GM06990 (cell line): Measurements from ENCODE around the gene FGFR2.

ENCODE experiments used
- DNase-seq: peaks from one replicate; pipeline ENCODE4 v3.0.0-alpha.2; 2011; ENCODE audit not compliant: insufficient read length; ENCODE audit errors: extremely low read depth
- H3K27me3 ChIP-seq: replicated peaks from 2 replicates; pipeline ENCODE4 v1.6.0; 2011; ENCODE audit warnings: low read length; ENCODE audit not compliant: control insufficient read depth, insufficient read depth
- H3K36me3 ChIP-seq: 2 replicates; pipeline ENCODE4 v1.5.1; 2011; ENCODE audit warnings: low read length; ENCODE audit not compliant: control insufficient read depth, insufficient read depth
- H3K4me3 ChIP-seq: replicated peaks from 2 replicates; pipeline ENCODE4 v1.5.1; 2011; ENCODE audit warnings: low read depth, mild to moderate bottlenecking, control low read depth, low read length
- TF ChIP-seq, protein P1 (sequence below): IDR thresholded peaks from 2 replicates; pipeline ENCODE4 v1.5.1; 2011; ENCODE audit warnings: low read length, control low read depth, mild to moderate bottlenecking, inconsistent platforms; ENCODE audit not compliant: insufficient read depth, poor library complexity, severe bottlenecking

The FGFR2 gene

DNA sequence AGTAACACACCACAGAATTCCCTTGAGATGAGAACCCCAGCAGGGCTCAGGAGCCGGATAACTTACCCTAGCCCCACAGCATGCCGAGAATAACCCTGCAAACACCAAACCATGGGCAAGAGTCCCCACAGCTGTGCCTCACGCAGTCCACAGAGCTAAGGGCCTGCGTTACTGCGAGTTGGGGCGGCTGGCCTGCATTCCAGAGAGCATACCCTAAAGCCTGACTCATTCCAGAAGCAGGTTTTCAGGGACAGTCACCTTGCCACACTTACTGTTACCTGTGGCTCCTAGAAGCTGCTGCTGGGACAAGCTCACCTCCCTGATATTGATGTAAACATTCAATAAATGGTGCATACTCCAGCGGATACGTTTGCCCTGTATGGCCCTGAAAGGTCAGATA is 18.6 kb downstream of the FGFR2 start:
- TF ChIP-seq, protein P1, sequence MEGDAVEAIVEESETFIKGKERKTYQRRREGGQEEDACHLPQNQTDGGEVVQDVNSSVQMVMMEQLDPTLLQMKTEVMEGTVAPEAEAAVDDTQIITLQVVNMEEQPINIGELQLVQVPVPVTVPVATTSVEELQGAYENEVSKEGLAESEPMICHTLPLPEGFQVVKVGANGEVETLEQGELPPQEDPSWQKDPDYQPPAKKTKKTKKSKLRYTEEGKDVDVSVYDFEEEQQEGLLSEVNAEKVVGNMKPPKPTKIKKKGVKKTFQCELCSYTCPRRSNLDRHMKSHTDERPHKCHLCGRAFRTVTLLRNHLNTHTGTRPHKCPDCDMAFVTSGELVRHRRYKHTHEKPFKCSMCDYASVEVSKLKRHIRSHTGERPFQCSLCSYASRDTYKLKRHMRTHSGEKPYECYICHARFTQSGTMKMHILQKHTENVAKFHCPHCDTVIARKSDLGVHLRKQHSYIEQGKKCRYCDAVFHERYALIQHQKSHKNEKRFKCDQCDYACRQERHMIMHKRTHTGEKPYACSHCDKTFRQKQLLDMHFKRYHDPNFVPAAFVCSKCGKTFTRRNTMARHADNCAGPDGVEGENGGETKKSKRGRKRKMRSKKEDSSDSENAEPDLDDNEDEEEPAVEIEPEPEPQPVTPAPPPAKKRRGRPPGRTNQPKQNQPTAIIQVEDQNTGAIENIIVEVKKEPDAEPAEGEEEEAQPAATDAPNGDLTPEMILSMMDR = no peak
- no peak for DNase-seq
- Histone ChIP-seq H3K4me3 (no peak overlapping the region), H3K36me3 (no peaks in the 10 kb centered on the region), H3K27me3 (peaks cover 2% of the 10 kb centered on the region; the same call in 1 of the 2 replicates)

DNA sequence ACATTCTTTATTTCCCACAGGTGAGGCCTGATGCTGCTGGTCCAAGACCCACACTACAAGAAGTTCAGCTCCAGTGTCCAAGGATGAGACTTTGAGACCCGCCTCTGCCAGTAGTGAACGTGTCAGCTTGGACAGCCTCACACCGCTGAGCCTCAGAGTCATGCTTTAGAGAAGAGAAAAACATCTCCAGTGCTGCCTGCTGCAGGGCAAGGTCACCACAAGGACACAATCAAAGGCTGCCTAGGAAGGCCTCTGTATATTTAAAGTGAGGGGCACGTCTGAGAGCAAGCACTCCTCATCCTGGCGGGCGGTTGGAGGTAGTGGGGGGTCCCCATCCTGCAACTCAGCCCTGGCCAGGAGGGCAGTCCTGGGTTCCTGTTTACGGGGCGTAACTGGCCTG is 19.3 kb downstream of the FGFR2 start:
- no peaks in the 10 kb centered on the region for H3K36me3 ChIP-seq
- TF ChIP-seq, protein P1 = no peak
- peaks cover 2% of the 10 kb centered on the region; the same call in 1 of the 2 replicates for H3K27me3 ChIP-seq
- no peak for DNase-seq
- no peak overlapping the region for H3K4me3 ChIP-seq

DNA sequence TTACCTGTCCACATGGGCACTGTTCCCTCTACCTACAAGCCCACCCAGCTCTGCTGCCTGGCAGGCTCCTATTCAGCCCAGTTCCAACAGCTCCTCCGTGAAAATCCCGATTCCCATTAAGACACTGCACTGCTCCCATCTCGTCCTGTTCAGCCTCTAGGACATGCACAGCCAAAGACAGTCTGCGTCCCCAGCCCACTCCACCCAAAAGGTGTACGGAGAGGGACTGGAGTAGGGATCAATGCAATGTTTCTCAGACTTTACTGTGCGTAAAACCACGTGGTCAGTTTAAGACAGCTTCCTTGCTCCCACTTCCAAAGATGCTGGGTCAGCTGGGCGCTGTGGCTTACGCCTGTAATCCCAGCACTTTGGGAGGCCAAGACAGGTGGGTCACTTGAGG is 19.9 kb downstream of the FGFR2 start:
- H3K36me3 ChIP-seq = no peaks in the 10 kb centered on the region
- TF ChIP-seq, protein P1 = no peak
- peaks cover 2% of the 10 kb centered on the region; the same call in 1 of the 2 replicates for H3K27me3 ChIP-seq
- no peak for DNase-seq
- H3K4me3 ChIP-seq = no peak overlapping the region

DNA sequence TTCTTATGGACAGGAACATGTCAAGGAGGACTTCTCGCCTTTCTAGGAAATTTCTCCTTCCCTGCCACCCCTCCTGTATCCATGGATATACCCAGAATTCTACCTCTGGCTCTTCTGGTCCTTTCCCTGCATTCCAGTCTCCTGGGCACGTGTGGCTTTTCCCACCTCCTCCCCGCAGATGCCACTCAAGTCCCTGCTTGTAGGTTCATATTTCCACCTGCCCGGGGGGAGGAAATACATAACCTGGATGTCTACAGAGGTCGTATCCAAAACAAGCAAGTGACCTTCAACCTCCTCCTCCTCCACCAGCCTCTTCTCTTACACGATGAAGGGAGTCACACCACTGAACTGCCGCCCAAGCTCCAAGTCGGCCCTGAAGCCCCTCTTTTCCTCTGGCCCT is 20.7 kb downstream of the FGFR2 start:
- Histone ChIP-seq H3K4me3 (no peak overlapping the region), H3K36me3 (no peaks in the 10 kb centered on the region), H3K27me3 (peaks cover 2% of the 10 kb centered on the region; the same call in 1 of the 2 replicates)
- no peak for DNase-seq
- TF ChIP-seq, protein P1 = no peak

DNA sequence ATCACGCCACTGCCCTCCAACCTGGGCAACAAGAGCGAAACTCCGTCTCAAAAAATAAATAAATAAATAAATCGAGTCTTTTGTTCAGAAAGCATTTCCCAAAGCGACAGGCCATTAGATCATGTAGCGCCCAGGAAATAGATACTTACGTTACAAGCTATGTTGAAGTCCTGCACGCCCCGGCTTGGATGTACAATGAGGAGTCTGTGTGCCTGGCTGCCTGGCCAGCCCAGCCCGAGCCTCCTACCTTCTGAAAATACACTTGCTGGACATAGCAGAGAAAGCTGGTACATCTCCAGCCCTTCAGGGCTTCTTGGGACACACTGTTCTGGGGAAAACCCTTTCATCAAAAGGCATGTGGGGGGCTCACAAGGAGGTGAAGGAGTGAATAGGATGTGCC is 22.1 kb downstream of the FGFR2 start:
- Histone ChIP-seq H3K27me3 (peaks cover 2% of the 10 kb centered on the region; the same call in 1 of the 2 replicates), H3K4me3 (no peak overlapping the region), H3K36me3 (no peaks in the 10 kb centered on the region)
- TF ChIP-seq, protein P1 = no peak
- no peak for DNase-seq

DNA sequence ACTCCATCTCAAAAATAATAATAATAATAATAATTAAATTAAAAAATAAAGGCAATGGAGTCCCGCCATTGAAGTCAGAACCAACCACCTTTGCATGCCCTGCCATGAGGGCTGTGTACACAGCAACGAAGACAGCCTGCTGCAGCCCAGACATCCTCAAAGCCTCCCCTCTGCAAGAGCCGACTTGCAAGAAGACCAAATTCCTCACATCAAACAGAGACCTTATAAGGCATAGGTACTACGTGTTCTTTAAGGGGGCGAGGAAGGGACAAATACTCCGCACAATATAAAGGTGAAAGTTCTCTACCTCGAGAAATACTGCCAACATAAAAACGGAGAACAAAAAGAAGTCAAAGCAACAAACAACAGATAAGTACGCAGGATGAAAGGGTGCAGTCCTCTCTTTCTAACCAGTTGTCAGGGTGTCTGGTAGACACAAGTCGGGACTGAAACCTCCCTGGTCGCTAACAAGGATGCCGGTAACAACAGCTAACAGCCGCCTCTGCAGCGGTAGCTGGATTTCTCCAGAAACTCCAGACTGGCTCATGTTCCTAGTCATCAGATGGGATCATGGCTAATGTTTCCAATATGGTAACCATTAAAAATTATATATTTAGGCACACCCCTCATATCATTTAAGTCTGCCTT is 23.6 kb downstream of the FGFR2 start:
- DNase-seq = no peak
- TF ChIP-seq, protein P1 = no peak
- no peaks in the 10 kb centered on the region for H3K36me3 ChIP-seq
- H3K27me3 ChIP-seq = peaks cover 1% of the 10 kb centered on the region; the same call in 1 of the 2 replicates
- H3K4me3 ChIP-seq = no peak overlapping the region
